HG03442 (cell line): ENCODE measurements around the gene BARX1.

Experiments
- ATAC-seq: cut with Tn5 transposase; IDR thresholded peaks from one replicate; pipeline ENCODE4 v1.9.1; 2021; ENCODE audit warnings: mild to moderate bottlenecking, moderate library complexity; ENCODE audit not compliant: unreplicated experiment

Gene BARX1

DNA sequence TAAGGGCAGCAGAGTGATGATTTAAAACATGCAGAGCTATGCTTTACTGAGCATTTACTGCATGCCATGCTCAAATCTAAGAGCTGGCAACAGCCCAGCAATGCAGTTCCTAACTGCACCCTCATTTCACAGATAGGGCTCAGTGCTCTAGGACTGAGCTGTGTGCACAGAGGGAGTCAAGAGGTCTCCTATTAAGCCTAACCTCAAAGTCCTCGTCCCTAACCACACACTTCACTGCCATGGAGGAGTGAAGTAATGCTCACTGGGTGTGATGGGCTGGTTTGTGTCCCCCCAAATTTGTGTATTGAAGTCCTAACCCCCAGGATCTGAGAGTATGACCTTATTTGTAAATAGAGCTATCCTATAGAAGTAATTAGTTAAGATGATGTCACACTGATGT is 25.9 kb downstream of the BARX1 start:
- ATAC-seq: no peak

GRCh38 chr9:93922535-93922934 is 32.6 kb downstream of the BARX1 start:
- ATAC-seq: no peak

DNA sequence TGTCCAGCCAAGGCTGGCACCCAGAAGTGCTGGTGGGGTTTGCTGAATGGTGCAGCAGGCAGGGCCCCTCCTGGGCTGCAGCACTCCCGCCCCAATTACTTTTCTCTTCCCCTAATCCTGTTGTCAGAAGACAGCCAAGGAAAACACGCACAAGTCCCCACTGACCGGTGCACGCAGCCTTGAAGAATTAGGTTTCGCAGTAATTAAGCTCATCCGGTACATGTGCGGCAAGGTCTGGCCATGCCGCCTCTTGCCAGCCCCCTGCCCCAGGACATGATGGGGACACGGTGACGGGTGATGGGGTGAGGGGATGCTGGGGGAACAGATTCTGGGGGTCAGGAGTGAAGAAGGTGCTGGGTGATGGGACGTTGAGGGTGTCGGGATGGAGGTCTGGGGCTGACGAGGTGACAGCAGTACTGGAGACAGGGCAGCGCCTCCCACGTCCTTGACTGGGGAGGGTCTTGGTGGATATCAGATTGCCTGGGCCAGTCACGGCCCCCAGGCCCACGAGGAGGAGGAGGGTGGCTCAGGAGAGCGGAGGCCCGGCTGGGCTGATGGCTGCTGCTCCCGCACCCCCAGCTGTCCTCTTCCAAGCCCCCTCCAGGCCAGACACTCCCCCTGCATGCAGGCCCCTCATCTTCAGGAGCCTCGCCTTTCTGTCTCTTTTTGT is 34.9 kb downstream of the BARX1 start:
- no peak for ATAC-seq

GRCh38 chr9:93918061-93918460 is 37.1 kb downstream of the BARX1 start:
- ATAC-seq: no peak

GRCh38 chr9:93917121-93917853 is 37.9 kb downstream of the BARX1 start:
- no peak for ATAC-seq

DNA sequence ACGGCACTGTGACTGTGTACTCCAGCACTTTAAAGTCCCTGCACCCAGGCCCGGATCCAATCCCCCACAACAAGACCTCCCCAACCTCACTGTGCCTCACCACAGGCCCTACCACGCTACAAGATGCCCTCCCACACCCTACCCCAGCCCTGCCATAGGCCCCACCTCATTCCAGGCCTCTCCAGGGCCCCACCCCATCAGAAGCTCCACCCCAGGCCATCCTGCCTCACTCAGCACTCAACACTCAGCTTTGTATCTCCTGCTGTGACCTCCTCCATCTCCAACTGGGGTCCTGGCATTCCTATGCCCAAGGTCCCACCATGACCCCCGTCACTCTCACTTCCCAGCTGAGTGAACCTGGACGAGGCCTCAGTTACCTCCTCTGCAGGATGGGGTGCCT is 38.8 kb downstream of the BARX1 start:
- ATAC-seq: no peak

DNA sequence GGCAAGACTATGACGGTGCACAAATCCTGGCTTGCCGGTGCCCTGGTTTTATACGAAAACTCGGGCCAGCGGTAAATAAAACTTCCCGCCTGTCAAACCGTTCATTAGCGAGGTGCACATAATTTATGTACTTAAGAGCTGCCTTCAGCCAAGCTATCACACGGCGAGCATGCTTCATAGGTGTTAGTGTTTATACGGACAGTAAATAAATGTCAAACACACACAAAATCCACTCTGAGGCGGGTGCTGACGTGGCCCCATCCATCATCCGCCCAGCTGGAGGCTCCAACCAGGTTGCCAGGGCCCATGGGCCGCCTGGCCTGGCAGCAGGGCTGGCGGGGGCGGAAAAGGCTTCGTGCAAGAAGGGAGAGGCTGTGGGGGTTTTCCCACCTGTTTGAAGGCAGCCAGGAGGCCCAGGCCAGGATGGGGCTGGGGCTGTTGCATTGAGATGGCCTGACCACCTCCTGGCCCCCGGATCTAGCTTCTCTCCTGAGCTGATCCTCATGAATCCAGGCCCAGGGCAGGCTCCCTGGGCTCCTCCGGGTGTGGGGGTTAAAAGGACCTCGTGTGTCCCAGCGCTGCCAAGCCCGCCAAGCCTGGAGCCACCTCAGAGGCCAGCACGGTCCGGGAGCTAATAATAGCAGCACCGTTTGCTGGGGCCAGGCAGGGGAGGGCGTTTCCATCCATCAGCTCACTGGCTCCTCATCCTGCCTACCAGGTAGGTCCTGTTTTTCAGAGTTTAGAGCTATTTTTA is 43.2 kb downstream of the BARX1 start:
- ATAC-seq: no peak

DNA sequence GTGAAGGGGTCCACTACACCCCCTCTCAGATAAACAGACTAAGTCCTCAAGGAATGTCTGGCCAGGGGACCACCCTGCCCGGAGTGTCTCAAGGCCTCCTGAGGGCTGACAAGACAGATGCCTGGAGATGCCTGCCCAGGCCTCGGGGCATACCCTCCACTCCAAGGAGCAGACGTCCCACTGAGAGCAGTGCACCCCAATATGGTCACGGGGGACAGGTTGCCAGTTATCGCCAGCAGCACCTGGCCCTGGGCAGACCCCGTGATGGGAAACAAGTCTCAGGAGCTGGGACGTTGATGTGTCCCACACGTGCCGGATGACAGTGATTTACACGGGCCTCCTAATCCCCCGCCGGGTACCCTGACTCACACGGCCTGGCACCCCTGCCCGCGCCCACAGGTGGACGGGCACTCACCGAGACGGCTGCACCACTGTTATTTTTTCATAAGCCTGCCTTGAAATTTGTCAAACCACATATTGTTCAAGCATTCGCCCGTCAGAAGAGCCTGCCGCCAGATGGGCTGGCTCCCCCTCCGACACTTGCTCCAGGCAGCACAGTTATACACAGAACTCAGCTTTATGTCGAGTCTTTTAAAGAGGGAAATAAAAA is 43.9 kb downstream of the BARX1 start:
- no peak for ATAC-seq

- ATAC-seq: no peak
Measured at GRCh38 chr9:93910598-93910997, 44.6 kb downstream of the BARX1 start.

- no peak for ATAC-seq
Measured at GRCh38 chr9:93910196-93910595, 45.0 kb downstream of the BARX1 start.

GRCh38 chr9:93909242-93909616 is 45.9 kb downstream of the BARX1 start:
- ATAC-seq: no peak

DNA sequence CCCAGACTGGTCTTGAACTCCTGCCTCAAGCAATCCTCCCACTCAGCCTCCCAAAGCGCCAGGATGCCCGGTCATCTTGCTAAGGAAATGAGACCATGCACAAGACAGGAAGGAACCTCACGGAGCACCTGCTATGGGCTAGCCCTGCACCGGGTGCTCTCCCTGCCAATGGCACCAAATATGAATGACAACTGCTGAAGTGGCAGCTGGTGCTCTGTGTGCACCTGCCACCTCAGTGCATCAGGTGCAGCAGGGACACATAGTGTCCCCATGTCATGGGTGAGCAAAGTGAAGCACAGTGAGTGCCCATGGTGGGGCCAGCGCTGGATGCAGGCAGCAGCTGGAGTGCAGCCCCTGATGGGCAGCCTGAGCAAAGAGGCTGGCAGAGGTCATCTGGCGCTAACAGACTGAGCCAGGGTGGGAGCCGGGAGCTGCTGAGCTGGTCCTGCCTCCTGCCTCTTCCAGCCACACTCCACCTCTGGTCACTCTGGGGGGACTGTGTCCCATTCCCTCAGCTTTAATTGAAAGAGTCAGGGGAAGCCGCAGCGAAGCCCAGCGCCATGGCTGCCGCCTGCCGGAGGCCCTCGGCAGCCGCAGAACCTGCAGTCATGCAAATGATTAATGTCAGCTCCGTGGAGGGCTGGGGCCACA is 46.4 kb downstream of the BARX1 start:
- no peak for ATAC-seq

DNA sequence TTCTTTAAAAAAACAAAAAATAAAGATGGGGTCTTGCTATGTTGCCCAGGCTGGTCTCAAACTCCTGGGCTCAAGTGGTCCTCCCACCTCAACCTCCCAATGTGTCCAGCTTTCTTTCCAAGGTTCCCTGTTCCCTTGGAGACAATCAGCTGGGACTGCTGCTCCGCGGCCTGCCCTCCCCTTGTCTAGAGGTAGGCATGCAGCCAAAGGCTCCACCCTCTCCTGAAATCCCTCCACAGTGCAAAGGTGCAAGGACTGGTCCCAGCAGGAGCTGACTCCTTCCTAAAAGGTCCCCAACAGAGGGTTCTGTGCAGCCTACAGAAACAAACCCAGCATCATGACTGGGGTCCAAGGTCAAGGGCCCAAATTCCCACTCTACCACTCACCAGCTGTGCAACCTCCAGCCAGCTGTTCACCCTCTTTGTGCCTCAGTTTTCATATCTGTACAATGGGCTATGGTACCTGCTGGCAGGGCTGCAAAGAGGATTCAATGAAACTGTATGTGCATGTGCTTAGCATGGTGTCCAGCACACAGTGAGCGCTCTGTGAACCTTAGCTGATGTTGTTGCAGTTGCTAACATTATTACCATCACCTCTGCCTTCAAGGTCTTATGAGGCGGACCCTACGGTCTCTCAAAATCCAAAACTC is 47.5 kb downstream of the BARX1 start:
- ATAC-seq: no peak

DNA sequence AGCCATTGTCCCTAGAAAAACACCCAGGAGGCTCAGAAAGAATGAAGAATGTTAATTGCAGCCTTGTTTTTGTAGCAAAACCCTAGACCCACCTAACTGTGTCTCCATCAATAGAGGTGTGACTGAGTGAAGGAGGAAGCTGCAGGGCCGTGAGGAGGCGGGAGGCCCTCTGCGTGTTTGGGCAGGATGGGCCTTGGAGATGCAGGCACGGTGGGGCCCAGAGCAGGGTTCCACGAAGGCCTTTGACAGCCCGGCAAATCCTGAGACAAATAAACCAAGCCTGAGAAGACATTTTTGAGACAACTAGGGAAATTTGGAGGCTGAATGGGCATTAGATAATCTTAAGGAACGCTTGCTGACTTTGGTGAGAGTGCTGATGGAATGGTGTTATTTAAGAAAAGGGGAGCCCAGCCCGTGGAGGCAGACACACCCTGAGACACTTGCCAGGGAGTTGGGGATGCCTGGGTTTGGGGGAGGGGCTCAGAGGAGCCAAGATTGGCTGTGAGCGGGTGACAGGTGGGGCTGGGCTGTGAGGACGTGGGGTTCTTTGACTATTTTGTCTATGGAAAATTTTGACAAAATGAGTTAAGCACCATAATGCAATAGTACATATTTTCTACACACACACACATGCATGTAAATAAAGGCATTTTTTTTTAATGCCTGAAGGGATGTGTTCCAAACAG is 48.8 kb downstream of the BARX1 start:
- ATAC-seq: no peak

DNA sequence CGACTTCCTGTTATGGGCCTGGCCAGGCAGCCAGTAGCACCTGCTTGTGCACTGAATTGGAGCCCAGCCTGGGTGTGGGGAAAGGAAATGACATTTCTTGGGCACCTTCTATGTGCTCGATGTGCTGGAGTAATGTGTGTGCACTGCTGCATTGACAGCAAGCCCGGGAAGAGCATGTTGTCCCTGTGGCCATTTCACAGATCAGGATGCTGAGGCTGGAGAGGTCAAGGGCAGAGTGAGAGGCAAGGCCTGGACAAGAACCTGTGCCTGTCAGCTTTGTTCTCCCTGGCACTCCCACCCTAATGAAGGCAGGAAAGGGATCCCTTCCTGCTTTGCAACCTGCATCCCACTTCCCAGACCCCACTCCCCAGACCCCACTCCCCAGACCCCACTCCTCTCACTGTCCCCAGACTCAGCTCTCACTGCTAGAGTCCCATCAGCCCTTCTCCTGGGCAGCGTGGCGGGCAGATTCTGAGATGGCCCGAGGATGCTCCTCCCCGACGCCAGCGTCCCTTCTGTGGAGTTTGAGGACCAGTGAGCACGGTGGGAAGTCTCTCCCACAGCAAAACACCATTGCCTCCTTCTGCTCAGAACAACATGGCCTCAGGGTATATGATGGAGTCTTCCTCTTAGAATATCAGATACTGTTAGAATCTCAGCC is 49.6 kb downstream of the BARX1 start:
- no peak for ATAC-seq

DNA sequence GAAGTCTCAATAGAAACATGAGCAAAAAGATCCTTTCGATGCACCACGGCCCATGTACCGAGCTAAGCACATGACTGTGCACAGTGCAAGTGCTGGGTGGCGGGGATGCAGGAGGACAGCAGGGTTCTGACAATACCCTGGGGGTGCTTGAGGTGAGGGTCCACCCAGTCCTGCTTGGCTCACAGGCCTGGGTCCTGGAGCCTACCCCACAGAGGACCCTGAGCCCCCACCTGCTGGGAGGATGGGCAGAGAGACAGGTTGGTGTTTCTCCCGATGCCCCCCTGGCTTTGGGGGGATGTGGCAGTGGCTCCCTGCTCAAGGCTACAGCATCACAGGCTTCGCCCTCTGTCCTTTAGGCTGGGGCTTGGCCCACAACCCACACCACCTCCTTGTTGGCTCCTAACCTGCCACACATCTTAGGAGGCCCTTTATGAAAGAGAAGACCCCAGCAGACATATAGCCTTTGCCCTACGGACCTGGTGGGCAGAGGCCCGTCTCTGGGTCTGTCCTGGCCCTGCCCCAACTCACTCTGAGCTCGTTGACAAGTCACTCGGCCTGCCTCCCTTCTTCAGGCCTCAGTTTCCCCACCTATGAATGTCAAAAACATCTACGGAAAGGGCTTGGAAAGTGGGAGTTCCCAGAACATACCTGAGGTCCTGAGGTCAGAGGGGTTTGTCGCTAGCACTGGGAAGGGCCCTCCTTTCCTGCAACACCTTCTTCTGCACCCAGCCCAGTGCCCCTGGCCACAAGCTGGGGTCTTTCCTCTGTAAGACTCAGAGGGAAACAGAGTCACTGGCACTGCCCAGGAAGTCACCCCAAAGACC is 50.3 kb downstream of the BARX1 start:
- no peak for ATAC-seq

GRCh38 chr9:93903886-93904648 is 51.1 kb downstream of the BARX1 start:
- ATAC-seq: no peak
